ENCODE data around the gene CYP26A1.
A peak's percentile ranks its signal among the peaks of the same experiment; 100 is the strongest.

The CYP26A1 gene, protein sequence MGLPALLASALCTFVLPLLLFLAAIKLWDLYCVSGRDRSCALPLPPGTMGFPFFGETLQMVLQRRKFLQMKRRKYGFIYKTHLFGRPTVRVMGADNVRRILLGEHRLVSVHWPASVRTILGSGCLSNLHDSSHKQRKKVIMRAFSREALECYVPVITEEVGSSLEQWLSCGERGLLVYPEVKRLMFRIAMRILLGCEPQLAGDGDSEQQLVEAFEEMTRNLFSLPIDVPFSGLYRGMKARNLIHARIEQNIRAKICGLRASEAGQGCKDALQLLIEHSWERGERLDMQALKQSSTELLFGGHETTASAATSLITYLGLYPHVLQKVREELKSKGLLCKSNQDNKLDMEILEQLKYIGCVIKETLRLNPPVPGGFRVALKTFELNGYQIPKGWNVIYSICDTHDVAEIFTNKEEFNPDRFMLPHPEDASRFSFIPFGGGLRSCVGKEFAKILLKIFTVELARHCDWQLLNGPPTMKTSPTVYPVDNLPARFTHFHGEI

DNA sequence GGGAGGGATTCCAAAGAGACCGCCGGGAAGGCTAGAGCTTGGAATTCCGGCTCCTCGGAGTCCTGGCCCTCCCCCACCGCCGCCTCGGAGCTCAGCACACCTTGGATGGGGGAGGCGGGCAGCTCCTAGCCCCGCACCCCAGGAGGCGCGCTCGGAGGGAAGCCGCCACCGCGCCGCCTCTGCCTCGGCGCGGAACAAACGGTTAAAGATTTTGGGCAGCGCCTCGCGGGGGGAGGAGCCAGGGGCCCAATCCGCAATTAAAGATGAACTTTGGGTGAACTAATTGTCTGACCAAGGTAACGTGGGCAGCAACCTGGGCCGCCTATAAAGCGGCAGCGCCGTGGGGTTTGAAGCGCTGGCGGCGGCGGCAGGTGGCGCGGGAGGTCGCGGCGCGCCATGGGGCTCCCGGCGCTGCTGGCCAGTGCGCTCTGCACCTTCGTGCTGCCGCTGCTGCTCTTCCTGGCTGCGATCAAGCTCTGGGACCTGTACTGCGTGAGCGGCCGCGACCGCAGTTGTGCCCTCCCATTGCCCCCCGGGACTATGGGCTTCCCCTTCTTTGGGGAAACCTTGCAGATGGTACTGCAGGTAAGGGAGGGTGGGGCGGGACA is at the start of gene CYP26A1:
TSS of gene CYP26A1 (plus strand) at position 355 of the 608 bp plus-strand sequence. CDS start at position 397, 42 bp downstream.
- Histone ChIP-seq H3K4me1 (peaks cover 6% of the 10 kb centered on the region), H3K36me3 (replicated peaks) (no peaks in the 10 kb centered on the region), H3K27me3 (ENCODE audit: low read depth) (no peaks in the 10 kb centered on the region), H3K9me3 (no peaks in the 10 kb centered on the region), H3K4me3 (peak within 1 kb of the TSS; percentile 45)
- DNase-seq (ENCODE audit: low spot score in 2 of 2), result peak; percentile 42 to 55
- in situ Hi-C loops (cut with MboI; ENCODE audit: low sequenced_read_pairs), result loop anchor here (10.0 to 25.0 kb wide), 2 partner anchors 69 to 186 kb away; no protein-coding TSS in a partner anchor

DNA sequence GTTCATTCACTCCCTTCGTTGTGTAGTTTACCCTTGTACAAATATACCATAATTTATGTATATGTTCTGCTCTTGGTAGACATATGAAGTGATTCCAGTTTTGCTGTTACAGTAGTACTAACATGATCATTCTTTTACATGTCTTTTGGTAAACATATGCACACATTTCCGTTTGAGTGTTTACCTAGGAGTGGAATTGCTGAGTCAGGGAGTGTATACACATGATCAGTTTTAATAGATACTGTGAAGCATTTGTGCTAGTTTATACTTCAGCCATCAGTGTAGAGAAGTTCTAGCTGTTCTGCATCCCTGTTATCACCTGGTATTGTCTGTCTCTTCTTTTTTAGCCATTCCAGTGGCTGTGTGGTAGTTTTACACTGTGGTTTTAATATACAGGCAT is 47.6 kb upstream of the CYP26A1 start:
- no peak for DNase-seq (ENCODE audit: low spot score in 2 of 2)
- no peaks in the 10 kb centered on the region for H3K27me3 ChIP-seq (ENCODE audit: low read depth)
- no peaks in the 10 kb centered on the region for H3K9me3 ChIP-seq
- in situ Hi-C loops (cut with MboI; ENCODE audit: low sequenced_read_pairs), result no loop called here
- H3K36me3 ChIP-seq (replicated peaks), result no peaks in the 10 kb centered on the region; the same call in 1 of the 2 replicates
- no peak overlapping the region for H3K4me3 ChIP-seq
- H3K4me1 ChIP-seq, result peaks cover 4% of the 10 kb centered on the region

DNA sequence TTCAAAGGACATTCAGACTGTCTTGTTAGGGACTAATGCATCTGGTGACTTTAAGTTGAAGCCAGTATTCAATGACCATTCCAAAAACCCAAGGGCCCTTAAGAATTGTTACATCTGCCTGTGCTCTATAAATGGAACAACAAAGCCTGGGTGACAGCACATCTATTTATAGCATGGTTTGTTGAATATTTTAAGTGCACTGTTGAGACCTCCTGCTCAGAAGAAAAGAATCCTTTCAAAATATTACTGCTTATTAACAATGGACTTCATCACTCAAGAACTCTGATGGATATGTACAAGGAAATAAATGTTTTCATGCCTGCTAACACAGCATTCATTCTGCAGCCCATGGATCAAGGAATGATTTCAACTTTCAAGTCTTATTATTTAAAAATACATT is 46.2 kb upstream of the CYP26A1 start:
- Histone ChIP-seq H3K4me1 (peaks cover 4% of the 10 kb centered on the region), H3K27me3 (ENCODE audit: low read depth) (no peaks in the 10 kb centered on the region), H3K4me3 (no peak overlapping the region), H3K36me3 (replicated peaks) (no peaks in the 10 kb centered on the region; the same call in 1 of the 2 replicates), H3K9me3 (no peaks in the 10 kb centered on the region)
- no peak for DNase-seq (ENCODE audit: low spot score in 2 of 2)
- in situ Hi-C loops (cut with MboI; ENCODE audit: low sequenced_read_pairs), result no loop called here

DNA sequence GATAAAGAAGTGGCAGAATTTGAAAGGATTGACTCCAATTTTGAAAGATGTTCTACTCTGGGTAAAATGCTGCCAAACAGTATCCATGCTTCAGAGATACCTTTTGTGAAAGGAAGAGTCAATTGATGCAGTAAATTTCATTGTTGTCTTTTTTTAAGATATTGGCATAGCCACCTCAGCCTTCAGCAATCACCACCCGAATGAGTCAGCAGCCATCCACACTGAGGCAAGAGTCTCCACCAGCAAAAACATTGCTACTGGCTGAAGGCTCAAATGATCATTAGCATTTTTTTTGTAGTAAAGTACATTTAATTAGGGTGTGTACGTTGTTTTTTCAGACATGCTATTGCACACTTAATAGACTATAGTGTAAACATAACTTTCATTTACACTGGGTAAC is 44.8 kb upstream of the CYP26A1 start:
- peaks cover 8% of the 10 kb centered on the region for H3K4me1 ChIP-seq
- no peak for DNase-seq (ENCODE audit: low spot score in 2 of 2)
- in situ Hi-C loops (cut with MboI; ENCODE audit: low sequenced_read_pairs), result no loop called here

DNA sequence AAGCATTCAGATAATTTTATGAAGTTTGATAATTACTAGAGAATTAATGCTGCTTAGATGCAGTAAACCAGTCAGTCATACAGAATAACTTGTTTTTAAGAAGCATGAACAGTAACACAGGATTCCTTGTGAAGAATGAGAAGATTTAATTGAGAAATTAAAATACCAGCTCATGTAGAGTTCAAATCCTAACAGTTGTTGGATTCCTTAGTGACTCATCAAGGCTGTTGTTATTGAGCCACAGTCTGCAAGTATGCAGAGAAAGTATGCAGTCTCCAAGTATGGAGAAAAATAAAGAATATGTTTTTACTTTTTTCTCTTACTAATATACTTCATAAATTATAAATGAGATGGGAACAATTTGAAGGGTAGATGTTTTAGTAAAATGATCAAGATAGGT is 43.3 kb upstream of the CYP26A1 start:
- in situ Hi-C loops (cut with MboI; ENCODE audit: low sequenced_read_pairs), result no loop called here
- no peaks in the 10 kb centered on the region for H3K27me3 ChIP-seq (ENCODE audit: low read depth)
- no peak for DNase-seq (ENCODE audit: low spot score in 2 of 2)
- H3K9me3 ChIP-seq, result no peaks in the 10 kb centered on the region
- no peak overlapping the region for H3K4me3 ChIP-seq
- peaks cover 20% of the 10 kb centered on the region for H3K4me1 ChIP-seq
- no peaks in the 10 kb centered on the region; the same call in 1 of the 2 replicates for H3K36me3 ChIP-seq (replicated peaks)

More for the DNA sequence above, 44.8 kb upstream of the CYP26A1 start:
- H3K4me3 ChIP-seq, result no peak overlapping the region
- no peaks in the 10 kb centered on the region for H3K9me3 ChIP-seq
- no peaks in the 10 kb centered on the region for H3K27me3 ChIP-seq (ENCODE audit: low read depth)
- no peaks in the 10 kb centered on the region; the same call in 1 of the 2 replicates for H3K36me3 ChIP-seq (replicated peaks)

DNA sequence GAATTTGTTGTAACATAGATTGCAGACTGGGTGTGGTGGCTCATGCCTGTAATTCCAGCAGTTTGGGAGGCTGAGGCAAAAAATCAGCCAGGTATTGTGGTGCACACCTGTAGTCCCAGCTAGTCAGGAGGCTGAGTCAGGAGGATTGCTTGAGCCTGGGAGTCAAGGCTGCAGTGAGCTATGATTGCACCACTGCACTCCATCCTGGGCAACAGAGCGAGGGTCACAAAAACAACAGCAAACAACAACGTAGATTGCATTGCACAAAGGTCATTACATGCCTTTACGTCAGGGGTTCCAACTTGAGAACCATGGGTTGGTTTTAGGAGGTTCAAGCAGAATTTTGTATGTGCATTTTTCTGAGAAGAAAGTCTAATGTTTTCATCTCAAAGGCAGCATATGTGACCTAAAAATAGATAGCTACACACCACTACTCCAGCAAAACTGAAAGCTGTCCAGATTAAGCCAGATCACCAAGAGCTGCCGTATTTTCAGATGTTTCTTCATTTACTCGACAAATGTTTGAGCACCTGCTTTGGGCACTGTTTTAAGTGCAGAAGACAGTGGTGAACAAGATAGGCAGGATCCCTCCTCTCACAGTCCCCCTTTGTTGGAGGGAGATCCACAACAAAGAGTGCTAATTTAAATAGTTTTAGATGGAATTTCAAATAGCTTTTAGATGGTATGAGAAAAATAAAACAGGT is 41.4 kb upstream of the CYP26A1 start:
- Histone ChIP-seq H3K27me3 (ENCODE audit: low read depth) (no peaks in the 10 kb centered on the region), H3K4me3 (no peak overlapping the region), H3K4me1 (peaks cover 20% of the 10 kb centered on the region), H3K36me3 (replicated peaks) (no peaks in the 10 kb centered on the region; the same call in 1 of the 2 replicates), H3K9me3 (no peaks in the 10 kb centered on the region)
- in situ Hi-C loops (cut with MboI; ENCODE audit: low sequenced_read_pairs), result no loop called here
- DNase-seq (ENCODE audit: low spot score in 2 of 2), result no peak

DNA sequence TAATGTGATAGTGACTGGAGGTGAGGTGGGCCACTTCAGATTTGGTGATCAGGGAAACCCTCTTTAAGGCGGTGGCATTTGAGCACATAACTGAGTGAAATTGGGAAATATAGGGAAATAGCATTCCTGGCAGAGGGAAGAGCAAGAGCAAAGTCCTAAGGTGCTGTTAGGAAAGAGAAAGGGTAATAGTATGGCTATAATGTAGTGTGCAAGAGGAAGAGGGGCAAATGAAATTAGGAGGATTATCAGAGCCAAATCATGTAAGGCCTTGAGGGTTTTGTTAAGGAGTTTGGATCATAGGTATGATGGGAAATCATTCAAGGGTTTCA is 40.9 kb upstream of the CYP26A1 start:
- H3K4me3 ChIP-seq, result no peak overlapping the region
- H3K27me3 ChIP-seq (ENCODE audit: low read depth), result no peaks in the 10 kb centered on the region
- no peaks in the 10 kb centered on the region for H3K9me3 ChIP-seq
- H3K4me1 ChIP-seq, result peaks cover 20% of the 10 kb centered on the region
- H3K36me3 ChIP-seq (replicated peaks), result no peaks in the 10 kb centered on the region; the same call in 1 of the 2 replicates
- in situ Hi-C loops (cut with MboI; ENCODE audit: low sequenced_read_pairs), result no loop called here
- DNase-seq (ENCODE audit: low spot score in 2 of 2), result no peak

DNA sequence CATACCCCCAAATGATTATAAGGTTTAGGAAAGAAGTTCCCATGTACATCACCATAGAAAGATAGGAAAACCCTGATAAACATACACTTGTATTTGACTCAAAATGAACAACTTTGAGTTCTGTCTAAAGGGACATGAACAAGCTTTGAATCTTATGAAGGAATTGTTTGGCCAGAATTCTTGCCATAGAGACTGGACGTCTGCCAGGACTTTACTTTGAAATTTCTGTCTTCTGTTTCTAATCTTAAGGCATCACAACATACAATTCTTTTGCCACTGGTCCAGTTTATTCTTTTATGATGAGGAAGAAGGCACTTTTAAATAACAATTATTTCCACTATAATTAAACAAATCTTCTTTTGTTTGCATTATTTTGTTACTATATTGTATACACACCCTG is 39.3 kb upstream of the CYP26A1 start:
- DNase-seq (ENCODE audit: low spot score in 2 of 2), result peak; percentile 23 to 29
- Histone ChIP-seq H3K9me3 (no peaks in the 10 kb centered on the region), H3K36me3 (replicated peaks) (no peaks in the 10 kb centered on the region), H3K4me3 (no peak overlapping the region), H3K4me1 (peaks cover 21% of the 10 kb centered on the region), H3K27me3 (ENCODE audit: low read depth) (no peaks in the 10 kb centered on the region)
- in situ Hi-C loops (cut with MboI; ENCODE audit: low sequenced_read_pairs), result no loop called here

DNA sequence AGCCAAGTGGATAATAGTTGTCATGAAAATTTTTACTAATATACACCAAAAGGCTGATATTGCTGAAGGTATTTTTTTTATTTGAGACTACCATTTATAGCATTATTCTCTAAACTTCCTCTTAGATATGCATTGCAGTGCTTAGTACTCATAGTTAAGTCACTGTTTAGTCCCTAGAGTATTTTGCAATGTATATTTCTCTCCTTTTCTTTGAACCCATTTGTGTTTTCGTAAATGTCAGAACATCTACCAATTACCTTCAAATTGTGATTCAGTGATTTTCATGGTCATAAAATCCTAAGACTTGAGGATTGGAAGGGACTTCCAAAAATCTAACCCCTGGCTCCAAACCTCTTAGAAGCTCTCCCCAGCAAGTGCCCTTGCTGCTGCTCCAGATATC is 34.6 kb upstream of the CYP26A1 start:
- Histone ChIP-seq H3K4me1 (peaks cover 13% of the 10 kb centered on the region), H3K36me3 (replicated peaks) (no peaks in the 10 kb centered on the region), H3K27me3 (ENCODE audit: low read depth) (no peaks in the 10 kb centered on the region), H3K9me3 (no peaks in the 10 kb centered on the region), H3K4me3 (no peak overlapping the region)
- no peak for DNase-seq (ENCODE audit: low spot score in 2 of 2)
- in situ Hi-C loops (cut with MboI; ENCODE audit: low sequenced_read_pairs), result no loop called here

DNA sequence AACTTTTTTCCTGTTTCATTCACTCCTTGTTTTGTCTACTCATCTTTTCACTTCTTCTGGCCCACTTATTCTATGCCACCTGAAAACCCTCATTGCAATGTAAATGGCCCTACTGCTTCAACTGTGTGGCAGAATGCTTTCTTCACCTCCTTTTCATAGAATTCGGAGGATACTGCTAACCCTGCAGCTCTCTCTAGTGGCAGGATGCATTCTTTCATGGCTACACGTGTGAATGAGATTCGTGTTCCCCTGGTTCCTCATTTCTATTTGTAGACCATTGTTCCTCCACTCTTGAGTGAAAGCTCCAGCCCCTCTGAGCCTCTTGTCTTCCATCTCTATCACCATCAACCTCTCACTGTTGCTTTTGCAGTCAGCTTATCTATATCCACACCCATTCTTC is 34.0 kb upstream of the CYP26A1 start:
- peak; percentile 42 to 56 for DNase-seq (ENCODE audit: low spot score in 2 of 2)

DNA sequence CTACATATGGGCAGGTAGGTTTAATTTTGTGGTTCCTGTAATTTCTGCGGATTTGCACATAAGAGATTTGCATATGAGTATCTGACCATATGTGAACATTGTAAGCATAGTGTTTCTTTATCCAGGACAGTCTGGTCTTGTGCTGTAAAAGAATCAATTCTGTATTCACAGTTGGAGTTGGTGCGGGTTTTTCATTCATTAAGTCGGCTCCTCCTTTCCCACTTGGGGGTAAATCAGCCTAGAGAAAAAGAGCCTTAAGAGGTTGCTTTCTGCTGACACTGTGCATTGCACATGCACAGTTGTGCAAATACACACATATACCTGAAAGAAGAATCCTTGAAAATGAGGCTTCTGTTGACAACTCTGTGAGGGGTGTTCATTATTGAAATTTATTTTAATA is 19.2 kb upstream of the CYP26A1 start:
- no peak overlapping the region for H3K4me3 ChIP-seq
- peak; percentile 12 to 48 for DNase-seq (ENCODE audit: low spot score in 2 of 2)
- H3K27me3 ChIP-seq (ENCODE audit: low read depth), result no peaks in the 10 kb centered on the region
- H3K9me3 ChIP-seq, result 0 out of 2 replicates have a peak, but pooled peaks cover 2% of the 10 kb centered on the region
- peaks cover 21% of the 10 kb centered on the region for H3K4me1 ChIP-seq
- H3K36me3 ChIP-seq (replicated peaks), result no peaks in the 10 kb centered on the region
- in situ Hi-C loops (cut with MboI; ENCODE audit: low sequenced_read_pairs), result loop anchor here (25.0 kb wide), 1 partner anchor 167 kb away; no protein-coding TSS in a partner anchor

More for the DNA sequence above, 34.0 kb upstream of the CYP26A1 start:
- in situ Hi-C loops (cut with MboI; ENCODE audit: low sequenced_read_pairs), result no loop called here
- Histone ChIP-seq H3K4me1 (peaks cover 7% of the 10 kb centered on the region), H3K27me3 (ENCODE audit: low read depth) (no peaks in the 10 kb centered on the region), H3K9me3 (no peaks in the 10 kb centered on the region), H3K36me3 (replicated peaks) (no peaks in the 10 kb centered on the region), H3K4me3 (no peak overlapping the region)

DNA sequence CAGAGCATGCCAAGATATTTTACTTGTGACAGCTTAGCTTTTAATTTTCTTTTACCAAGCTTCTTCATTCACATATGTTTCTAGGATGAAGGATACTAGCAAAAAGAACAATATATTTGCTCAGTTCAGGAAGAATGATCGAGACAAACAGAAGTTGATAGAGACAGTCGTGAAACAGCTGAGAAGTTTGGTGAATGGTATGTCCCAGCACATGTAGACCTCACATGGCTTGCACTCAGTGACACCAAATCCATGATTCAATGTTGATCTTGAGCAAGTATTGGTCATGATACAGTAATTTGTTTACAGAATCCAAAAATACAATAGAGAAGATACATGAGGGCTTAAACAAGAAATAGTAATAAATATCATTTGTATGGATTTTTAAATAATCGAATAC is 15.6 kb upstream of the CYP26A1 start:
- 0 out of 2 replicates have a peak, but pooled peaks cover 2% of the 10 kb centered on the region for H3K9me3 ChIP-seq
- DNase-seq (ENCODE audit: low spot score in 2 of 2), result no peak
- no peaks in the 10 kb centered on the region for H3K27me3 ChIP-seq (ENCODE audit: low read depth)
- no peaks in the 10 kb centered on the region for H3K36me3 ChIP-seq (replicated peaks)
- no peak overlapping the region for H3K4me3 ChIP-seq
- in situ Hi-C loops (cut with MboI; ENCODE audit: low sequenced_read_pairs), result loop anchor here (25.0 kb wide), 1 partner anchor 171 kb away; no protein-coding TSS in a partner anchor
- peaks cover 21% of the 10 kb centered on the region for H3K4me1 ChIP-seq

DNA sequence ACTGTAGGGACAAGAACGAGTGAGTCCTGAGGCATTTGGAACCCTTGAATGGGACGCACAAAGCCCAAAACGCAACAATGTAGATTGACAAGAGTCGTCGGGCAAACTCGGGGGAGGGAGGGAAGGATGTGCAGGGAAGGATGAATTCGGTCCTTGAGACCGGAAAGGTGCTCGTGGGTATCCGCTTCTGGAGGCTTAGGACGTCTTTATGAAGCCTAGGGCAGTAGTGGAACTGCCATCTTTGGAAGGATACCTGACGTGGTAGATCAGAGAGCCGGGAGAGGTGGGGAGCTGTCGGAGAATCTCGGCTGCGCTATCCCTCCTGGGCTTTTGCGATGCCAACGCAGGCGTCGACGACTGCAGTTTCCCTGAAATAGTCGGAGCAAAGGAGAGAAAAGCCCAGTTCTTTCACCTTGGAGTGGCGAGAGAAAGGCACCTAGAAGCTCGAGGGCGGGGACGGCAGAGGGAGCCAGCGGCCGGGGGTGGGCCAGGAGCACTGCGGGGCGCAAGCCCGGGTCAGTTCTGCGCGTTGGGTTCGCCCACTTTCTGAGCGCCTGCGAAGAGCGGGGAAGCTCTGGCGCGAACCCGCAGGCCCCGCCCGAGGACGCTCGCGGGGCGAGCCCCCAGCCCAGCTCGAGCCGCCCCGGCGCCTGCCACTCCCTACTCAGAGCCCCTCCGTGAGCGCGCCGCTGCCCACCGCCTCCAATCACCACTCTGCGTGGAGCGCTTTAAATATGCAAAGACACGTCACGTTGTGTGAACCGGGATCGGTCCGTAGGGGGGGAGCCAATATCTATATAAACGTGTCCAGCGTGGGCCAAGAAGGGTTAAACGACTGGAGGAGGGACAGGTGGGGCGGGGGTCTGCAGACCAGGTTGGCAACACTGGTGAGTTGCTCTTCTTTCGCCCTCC is 13.5 kb upstream of the CYP26A1 start, which contains the start of gene CYP26C1:
TSS of gene CYP26C1 (plus strand) at position 824 of the 912 bp plus-strand sequence. CDS start 466 bp downstream, outside the sequence.
- no peak for DNase-seq (ENCODE audit: low spot score in 2 of 2)
- H3K4me1 ChIP-seq, result peaks cover 11% of the 10 kb centered on the region
- no peaks in the 10 kb centered on the region for H3K36me3 ChIP-seq (replicated peaks)
- H3K4me3 ChIP-seq, result no peak within 1 kb of the TSS
- no peaks in the 10 kb centered on the region for H3K27me3 ChIP-seq (ENCODE audit: low read depth)
- in situ Hi-C loops (cut with MboI; ENCODE audit: low sequenced_read_pairs), result loop anchor here (25.0 kb wide), 1 partner anchor 173 kb away; no protein-coding TSS in a partner anchor
- 0 out of 2 replicates have a peak, but pooled peaks cover 2% of the 10 kb centered on the region for H3K9me3 ChIP-seq

Measured in HAP-1 (cell line).